NCI-H526 (cell line): ENCODE results near the gene P2RY8.
"Not testable (repeated sequence)": the region's sequence is repeated elsewhere in the genome, so short reads cannot be mapped to it uniquely, and the experiment has no call there.

Experiments used
- DNase-seq, 2 experiments: peaks; one replicate each; lab custom pipeline; 2025; lab: John Stamatoyannopoulos, UW

P2RY8 gene, protein sequence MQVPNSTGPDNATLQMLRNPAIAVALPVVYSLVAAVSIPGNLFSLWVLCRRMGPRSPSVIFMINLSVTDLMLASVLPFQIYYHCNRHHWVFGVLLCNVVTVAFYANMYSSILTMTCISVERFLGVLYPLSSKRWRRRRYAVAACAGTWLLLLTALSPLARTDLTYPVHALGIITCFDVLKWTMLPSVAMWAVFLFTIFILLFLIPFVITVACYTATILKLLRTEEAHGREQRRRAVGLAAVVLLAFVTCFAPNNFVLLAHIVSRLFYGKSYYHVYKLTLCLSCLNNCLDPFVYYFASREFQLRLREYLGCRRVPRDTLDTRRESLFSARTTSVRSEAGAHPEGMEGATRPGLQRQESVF

DNA sequence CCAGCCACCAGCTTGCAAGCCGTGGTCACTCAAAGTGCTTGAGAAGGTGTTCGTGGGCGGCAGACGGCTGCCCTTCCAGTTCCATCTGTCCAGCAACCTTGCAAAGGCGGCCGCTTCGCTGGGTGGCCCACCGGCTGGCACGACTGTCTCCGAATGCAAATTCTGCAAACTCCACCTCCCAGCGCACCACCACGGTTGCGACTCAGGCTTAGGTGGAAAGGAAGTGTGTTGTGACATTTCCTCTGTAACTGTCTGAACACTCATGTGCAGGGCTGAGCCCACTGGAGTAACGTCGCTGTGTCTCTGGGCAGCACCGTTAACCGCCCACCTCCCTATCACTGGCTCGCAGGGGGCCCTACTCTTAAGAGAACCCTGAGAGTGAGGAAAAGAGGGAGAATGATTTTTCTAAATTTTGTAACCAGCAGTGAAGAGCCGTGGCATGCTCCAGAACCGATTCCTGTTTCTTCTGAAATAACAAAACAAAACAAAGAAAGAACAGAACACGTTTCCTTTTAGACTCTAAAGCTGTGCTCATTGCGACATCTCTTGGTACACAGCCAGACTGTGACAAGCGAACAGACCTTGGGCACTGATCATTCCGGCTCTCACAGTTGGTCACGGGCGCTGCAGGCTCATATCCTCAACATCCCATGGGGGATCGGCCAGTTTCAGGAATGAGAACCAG is at the start of gene P2RY8:
TSS of gene P2RY8 (minus strand) at position 155 of the 685 bp plus-strand sequence. CDS start 70,627 bp downstream, outside the sequence.
- peak; percentile 61 to 82 for DNase-seq

DNA sequence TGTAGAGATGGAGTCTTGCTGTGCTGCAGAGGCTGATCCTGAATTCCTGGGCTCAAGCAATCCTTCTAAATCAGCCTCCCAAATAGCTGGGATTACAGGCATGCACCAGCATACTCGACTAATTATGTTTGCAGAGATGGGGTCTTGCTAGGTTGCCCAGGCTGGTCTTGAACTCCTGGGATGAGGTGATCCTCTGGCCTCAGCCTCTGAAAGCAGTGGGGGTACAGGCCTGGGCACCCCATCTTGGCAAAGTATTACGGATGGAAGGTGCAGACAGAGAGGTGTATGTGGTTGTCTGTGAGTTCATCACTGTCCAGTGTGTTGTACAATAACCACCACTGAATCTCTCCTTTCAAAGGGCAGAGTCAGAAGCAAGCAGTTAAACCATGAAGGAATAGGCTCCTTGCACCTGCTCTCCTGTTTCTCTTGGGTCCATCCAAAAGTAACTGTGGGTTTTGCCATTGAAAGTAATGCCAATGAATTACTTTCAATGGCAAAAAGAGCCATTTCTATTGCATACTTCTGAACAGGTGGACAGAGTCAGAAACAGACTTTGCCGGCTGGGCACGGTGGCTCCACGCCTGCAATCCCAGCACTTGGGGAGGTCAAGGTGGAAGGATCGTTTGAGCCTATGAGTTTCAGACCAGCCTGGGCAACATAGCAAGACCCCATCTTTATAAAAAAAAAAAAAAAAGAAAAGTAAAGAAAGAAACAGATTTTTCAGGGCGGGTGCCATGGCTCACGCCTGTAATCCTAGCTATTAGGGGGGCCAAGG is 47.4 kb upstream of the P2RY8 start:
- DNase-seq = no peak

DNA sequence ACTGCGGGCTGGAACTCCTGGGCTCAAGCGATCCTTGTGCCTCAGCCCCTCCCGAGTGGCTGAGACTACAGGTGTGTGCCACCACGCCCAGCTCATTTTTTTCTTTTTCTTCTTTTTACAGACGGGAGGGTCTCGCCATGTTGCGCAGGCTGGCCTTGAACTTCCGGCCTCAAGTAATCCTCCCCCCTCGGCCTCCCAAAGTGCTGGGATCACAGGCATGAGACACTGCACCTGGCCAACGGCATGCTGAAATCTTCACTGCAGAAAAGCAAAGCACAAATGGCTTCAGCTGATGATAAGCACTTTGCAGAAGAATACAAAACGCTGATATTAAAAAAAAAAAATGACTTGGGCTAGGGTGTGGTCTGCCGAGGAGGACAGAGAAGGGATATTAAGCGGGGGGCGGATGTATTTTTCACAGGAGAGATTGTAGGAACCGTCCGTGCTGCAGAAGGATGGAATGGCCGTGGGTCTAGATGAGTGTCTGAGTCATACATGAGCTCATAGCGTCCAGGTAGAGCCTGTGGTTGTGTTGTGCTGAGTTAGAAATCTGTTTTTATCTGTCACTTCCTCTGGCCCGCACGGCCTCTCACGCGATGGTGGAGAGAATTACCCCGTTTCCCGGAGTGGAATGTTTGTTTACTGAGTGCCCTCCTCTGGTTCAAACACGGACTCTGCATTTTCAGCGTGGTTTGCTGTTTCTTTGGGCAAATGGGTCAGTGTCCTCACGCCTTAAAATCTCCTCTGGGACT is 45.9 kb upstream of the P2RY8 start:
- DNase-seq = no peak

DNA sequence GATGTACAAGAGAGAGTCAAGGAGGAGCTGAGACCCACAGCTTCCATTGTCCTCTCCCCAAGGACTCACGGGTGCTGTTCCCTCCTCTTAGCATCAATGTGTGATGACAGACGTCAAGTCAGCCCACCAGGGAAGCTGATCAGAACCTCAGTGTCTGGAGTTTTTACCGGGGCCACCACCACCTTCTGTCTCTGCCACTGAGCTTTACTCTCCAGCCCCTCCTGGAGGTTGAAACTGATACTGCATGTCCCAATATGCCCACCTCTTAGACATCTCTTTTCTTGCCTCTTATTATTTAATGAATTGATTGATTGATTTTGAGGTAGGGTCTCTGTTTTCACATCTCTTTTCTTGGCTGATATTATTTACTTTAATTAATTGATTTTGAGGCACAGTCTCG is 44.1 kb upstream of the P2RY8 start:
- DNase-seq = peak; percentile 65 to 78

DNA sequence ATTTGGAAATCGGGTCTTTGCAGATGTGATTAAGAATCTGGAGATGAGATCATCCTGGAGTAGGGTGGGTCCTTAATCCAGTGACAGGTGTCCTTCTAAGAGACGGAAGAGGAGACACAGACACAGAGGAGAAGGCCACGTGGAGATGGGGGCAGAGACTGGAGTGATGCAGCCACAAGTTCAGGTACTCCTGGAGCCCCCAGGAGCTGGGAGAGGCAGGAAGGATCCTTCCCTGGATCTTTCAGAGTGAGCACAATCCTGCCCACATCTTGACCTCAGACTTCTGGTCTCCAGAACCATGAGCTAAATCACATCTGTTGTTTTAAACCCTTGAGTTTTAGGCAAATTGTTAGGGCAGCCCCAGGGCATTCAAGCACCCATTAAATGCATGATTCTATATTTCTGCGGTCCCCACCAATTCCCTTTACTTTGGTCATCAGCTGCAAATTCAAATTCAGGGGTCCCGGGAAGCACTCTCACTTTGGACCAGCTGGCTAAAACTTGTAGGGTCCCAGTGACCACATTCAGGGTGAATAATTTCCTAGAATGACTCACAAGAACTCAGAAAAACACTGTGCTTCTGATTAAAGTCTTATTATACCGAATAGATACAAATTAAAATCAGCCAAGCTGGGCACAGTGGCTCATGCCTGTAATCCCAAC is 41.7 kb upstream of the P2RY8 start:
- no peak for DNase-seq

DNA sequence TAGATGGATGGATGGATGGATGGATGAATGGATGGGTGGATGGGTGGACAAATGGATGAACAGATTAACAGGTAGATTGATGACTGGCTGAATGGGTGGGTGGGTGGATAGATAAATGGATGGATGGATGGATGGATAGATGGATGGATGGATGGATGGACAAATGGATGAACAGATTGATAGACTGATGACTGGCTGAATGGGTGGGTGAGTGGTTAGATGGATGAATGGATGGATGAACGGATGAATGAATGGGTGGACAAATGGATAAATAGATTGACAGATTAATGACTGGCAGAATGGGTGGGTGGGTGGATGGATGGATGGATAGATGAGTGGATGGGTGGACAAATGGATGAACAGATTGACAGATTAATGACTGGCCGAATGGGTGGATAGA is 40.9 kb upstream of the P2RY8 start:
- no peak for DNase-seq

GRCh38 chrX:1576201-1576992 is 39.4 kb upstream of the P2RY8 start:
- no peak for DNase-seq

DNA sequence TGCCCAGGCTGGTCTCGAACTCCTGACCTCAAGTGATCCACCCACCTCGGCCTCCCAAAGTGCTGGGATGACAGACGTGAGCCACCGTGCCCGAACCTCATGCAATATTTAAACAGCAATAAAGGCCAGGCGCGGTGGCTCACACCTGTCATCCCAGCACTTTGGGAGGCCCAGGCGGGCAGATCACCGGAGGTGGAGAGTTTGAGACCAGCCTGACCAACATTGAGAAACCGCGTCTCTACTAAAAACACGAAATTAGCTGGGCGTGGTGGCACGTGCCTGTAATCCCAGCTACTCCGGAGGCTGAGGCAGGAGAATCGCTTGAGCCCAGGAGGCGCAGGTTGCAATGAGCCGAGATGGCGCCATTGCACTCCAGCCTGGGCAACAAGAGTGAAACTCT is 37.2 kb upstream of the P2RY8 start:
- DNase-seq = not testable (repeated sequence)

DNA sequence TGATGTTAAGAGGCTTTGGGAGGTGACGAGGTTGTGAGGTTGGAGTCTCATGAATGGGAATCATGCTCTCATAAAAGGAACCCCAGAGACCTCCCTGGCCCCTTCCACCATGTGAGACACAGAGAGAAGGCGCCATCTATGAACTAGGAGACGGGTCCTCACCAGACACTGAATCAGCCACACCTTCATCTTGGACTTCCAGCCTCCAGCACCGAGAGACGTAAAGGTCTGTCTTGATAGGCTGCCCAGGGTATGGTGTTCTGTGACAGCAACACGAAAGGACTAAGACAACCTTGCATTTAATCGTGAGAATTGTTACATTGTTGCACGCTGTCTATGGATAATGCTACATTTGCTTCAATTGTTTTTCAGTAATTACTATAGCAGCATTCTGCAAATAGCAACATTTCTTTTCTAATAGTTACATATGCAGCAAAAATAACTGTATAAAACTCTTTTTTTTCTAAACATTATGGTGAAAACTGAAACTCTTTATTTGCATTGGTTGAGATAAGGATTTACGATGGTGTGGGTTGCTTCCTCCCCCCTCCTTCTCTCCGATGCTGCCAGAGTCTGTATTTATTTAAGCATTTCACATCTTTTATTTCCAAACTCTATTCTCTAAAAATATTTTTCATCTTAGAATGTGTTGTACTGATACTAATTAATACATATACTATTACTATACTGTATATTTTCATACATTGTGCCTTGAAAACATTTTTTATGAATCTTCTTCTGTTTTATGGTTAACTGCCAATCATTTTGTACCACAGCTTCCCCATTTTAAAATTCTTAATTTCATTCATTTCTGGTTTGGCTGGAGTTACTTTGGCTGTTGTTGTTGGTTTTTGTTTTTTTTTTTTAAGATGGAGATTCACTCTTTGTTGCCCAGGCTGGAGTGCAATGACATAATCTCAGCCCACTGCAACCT is 28.0 kb upstream of the P2RY8 start:
- peak in 1 of 2 experiments; percentile 45 for DNase-seq

DNA sequence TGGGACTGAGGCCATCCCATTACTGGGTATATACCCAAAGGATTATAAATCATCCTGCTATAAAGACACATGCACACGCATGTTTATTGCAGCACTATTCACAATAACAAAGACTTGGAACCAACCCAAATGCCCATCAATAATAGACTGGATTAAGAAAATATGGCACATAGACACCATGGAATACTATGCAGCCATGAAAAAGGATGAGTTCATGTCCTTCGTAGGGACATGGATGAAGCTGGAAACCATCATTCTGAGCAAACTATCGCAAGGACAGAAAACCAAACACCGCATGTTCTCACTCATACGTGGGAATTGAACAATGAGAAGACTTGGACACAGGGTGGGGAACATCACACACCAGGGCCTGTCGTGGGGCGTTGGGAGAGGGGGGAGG is 27.1 kb upstream of the P2RY8 start:
- not testable (repeated sequence) for DNase-seq

- DNase-seq = no peak
Measured at GRCh38 chrX:1561164-1561563, 24.2 kb upstream of the P2RY8 start.

DNA sequence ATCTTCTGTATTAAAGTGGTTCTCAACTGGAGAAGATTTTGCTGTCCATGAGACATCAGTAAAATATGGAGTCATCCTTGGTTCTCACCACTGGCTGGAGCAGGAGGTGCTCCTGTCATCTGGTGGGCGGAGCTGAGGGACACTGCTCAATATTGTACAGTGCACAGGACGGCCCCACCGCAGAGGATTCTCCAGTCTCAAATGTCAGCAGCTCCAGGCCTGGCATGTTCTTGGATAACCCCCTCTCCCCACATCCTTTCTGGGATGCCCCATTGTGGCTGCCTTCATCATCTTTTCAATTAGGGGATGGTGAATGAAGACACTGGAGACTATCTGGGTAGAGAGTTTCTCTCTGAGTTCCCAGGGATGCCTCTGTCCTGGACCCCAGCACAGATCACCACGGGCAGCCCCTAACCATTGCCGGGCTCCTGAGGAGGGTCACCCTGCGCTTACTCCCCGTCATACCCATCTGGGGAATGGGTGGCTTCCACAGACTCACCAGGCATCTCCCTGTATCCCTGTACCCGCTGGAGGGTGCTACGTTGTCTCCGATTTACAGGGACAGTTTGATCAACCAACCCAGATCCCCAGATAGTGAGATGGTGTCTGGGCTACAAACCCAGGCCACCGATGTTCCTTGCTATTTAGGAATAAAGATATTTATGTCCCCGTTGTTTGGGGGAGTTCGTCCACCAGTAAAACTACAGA is 21.9 kb upstream of the P2RY8 start:
- no peak for DNase-seq

DNA sequence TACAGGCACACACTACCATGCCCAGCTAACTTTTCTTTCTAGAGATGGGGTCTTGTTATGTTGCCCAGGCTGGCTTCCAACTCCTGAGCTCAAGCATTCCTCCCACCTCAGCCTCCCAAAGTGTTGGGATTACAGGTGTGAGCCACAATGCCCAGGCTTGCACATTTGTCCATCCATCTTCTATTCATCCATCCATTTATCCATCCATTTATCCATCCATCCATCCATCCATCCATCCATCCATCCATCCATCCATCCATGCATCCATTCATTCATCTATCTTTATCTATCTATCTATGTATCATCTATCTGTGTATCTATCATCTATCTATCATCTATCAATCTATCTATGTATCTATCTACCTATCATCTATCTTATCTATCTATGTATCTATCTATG is 20.5 kb upstream of the P2RY8 start:
- not testable (repeated sequence) for DNase-seq

DNA sequence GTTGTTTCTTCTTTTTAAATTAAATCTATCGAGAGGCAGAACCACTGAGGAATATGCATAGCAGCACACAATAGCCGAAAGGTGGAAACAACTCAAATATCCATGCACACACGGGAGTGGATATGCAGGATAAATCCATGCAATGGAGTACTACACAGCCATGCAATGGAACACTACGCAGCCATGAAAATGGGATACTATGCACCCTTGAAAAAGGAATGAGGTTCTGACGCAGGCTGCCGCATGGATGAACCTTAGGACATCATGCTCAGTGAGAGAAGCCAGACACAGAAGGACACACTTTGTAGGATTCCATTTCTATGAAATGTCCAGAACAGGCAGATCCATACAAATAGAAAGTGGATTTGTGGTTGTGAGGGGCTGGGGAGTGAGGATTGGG is 18.4 kb upstream of the P2RY8 start:
- no peak for DNase-seq

- no peak for DNase-seq
Measured at GRCh38 chrX:1554469-1555210, 17.7 kb upstream of the P2RY8 start.

DNA sequence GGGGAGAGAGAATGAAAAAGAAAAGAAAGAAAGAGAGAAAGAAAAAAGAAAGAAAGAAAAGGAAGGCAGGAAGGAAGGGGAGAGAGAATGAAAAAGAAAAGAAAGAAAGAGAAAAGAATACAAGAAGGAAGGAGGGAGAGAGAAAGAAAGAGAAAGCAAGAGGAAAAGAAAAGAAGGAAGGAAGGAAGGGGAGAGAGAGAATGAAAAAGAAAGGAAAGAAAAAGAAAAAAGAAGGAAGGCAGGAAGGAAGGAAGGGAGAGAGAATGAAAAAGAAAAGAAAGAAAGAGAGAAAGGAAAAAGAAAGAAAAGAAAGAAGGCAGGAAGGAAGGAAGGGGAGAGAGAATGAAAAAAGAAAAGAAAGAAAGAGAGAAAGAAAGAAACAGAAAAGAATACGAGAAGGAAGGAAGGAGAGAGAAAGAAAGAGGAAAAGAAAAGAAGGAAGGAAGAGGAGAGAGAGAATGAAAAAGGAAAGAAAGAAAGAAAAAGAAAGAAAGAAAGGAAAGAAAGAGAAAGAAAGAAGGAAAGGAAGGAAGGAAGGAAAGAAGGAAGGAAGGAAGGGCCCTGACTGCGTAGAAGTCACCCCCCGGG is 15.1 kb upstream of the P2RY8 start:
- DNase-seq = no peak

- DNase-seq = no peak
Measured at GRCh38 chrX:1546691-1547251, 9.8 kb upstream of the P2RY8 start.
